Transverse colon (tissue), 4 donors: ENCODE results near the gene STK32B. TPM values are rescaled to one million over a fixed set of nuclear protein-coding genes. Genes with fewer than 3 reads are reported as not detected.

Experiments used
- DNase-seq: peaks from one replicate; pipeline ENCODE4 v3.0.0-alpha.2; 2019
- H3K27ac ChIP-seq, 4 donors: fragments of 200-600 bp; sonication (generic); 2 replicates each; pipeline ENCODE4 v1.5.1; 2016 to 2018; ENCODE audit warnings: inconsistent platforms in 4 of 4
- H3K27me3 ChIP-seq: fragments of 200-600 bp; sonication (generic); 2 replicates; pipeline ENCODE4 v1.5.1; 2017; ENCODE audit warnings: inconsistent platforms
- H3K36me3 ChIP-seq, 4 donors: fragments of 200-600 bp; sonication (generic); 2 replicates each; pipeline ENCODE4 v1.5.1; 2017 to 2019; ENCODE audit warnings: inconsistent platforms in 4 of 4
- H3K4me1 ChIP-seq, 4 donors: fragments of 200-600 bp; sonication (generic); 2 replicates each; pipeline ENCODE4 v1.5.1; 2017 to 2020; ENCODE audit warnings: inconsistent platforms in 4 of 4
- H3K4me3 ChIP-seq, 4 donors: fragments of 200-600 bp; sonication (generic); 1 replicate in 1 of 4; 2 replicates in 3 of 4; pipeline versions ENCODE4 v1.5.1 to v1.6.1; 2017 to 2019; ENCODE audit warnings: inconsistent platforms in 4 of 4
- H3K9me3 ChIP-seq, 2 donors: fragments of 200-600 bp; sonication (generic); 2 replicates each; pipeline ENCODE4 v1.5.1; 2017 to 2019; ENCODE audit warnings: inconsistent platforms in 2 of 2
- EP300 ChIP-seq: sonication (generic); formaldehyde crosslinking; IDR thresholded peaks from one replicate; pipeline ENCODE4 v1.6.1; 2017; ENCODE audit warnings: antibody characterized with exemption, low read depth
- POLR2A ChIP-seq: fragments of 450-650 bp; IDR thresholded peaks from one replicate; pipeline ENCODE4 v1.6.1; 2016; ENCODE audit warnings: antibody characterized with exemption, mild to moderate bottlenecking, moderate library complexity
- POLR2AphosphoS5 ChIP-seq, 3 donors: sonication (generic); formaldehyde crosslinking; IDR thresholded peaks; one replicate each; pipeline ENCODE4 v1.6.1; 2016; ENCODE audit warnings: antibody characterized with exemption in 3 of 3
- WGBS, 2 donors: methylation state at CpG; one replicate each; pipeline ENCODE4 v1.1.5; 2018; ENCODE audit warnings: low coverage in 1 of 2; 5-methylcytosine and 5-hydroxymethylcytosine counted together
- in situ Hi-C, 4 donors: fragments of 200-750 bp; cut with MboI; loops; one replicate each; pipeline versions ENCODE4 v1.15.0 to v1.15.1; 2017; ENCODE audit warnings: low sequenced_read_pairs in 3 of 4, low pct_ligation_motif_present in 1 of 4, low pct_unique_long_range_greater_than_20kb in 1 of 4
- intact Hi-C: fragments of 100-400 bp; cut with DNase I; formaldehyde crosslinking; loops from one replicate; pipeline ENCODE4 v1.15.1; 2023; ENCODE audit warnings: low total_unique reads
- total RNA-seq, 4 donors: library from RNA; depleted of rRNA; stranded (reverse); fragments of >200 nt; gene quantifications; one replicate each; pipeline ENCODE4 v1.1.0, GENCODE V29; 2016
- TF ChIP-seq, protein P1 (sequence below), 5 experiments: fragments of 200-600 bp in 3 of 5; fragments of 450-650 bp in 2 of 5; sonication (generic) in 3 of 5; IDR thresholded peaks; 1 replicate in 2 of 5; 2 replicates in 3 of 5; pipeline ENCODE4 v1.5.1; 2016 to 2017; ENCODE audit warnings: antibody characterized with exemption in 5 of 5, inconsistent platforms in 3 of 5, mild to moderate bottlenecking in 2 of 5, moderate library complexity in 1 of 5

STK32B gene
- total RNA-seq, 4 donors from 2014 or later = 0.37 to 1.1 (median 0.64) TPM

DNA sequence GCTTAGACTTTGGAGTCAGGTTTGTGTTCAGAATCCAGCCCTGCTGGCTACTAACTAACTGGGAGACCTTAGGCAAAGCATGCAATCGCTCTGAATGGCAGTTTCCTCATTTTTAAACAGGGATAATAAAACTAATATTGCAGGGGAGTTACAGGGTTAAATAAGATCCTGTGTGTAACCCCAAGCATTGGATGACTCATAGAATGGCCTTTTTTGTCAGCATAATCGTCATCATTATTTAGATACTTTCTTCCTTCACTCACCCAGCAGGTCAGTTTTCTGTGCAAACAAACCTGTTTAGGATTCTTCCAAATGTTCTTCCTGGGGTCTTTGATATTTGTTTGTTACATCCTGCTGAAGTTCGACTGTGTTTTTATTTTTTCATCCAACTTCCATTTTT, 448.9 kb downstream of the STK32B start:
- intact Hi-C loops (no loop called here), in situ Hi-C loops (no loop called here)
- TF ChIP-seq EP300 (no peak), POLR2AphosphoS5 (IDR thresholded peaks at IDR 0.05) (no peak), POLR2A (no peak)
- TF ChIP-seq, protein P1, sequence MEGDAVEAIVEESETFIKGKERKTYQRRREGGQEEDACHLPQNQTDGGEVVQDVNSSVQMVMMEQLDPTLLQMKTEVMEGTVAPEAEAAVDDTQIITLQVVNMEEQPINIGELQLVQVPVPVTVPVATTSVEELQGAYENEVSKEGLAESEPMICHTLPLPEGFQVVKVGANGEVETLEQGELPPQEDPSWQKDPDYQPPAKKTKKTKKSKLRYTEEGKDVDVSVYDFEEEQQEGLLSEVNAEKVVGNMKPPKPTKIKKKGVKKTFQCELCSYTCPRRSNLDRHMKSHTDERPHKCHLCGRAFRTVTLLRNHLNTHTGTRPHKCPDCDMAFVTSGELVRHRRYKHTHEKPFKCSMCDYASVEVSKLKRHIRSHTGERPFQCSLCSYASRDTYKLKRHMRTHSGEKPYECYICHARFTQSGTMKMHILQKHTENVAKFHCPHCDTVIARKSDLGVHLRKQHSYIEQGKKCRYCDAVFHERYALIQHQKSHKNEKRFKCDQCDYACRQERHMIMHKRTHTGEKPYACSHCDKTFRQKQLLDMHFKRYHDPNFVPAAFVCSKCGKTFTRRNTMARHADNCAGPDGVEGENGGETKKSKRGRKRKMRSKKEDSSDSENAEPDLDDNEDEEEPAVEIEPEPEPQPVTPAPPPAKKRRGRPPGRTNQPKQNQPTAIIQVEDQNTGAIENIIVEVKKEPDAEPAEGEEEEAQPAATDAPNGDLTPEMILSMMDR (IDR thresholded peaks at IDR 0.05) = no peak
- Histone ChIP-seq H3K27ac (no peak overlapping the region), H3K36me3 (no peaks in the 10 kb centered on the region), H3K27me3 (no peaks in the 10 kb centered on the region), H3K4me3 (no peak overlapping the region), H3K4me1 (no peaks in the 10 kb centered on the region), H3K9me3 (no peaks in the 10 kb centered on the region)
- 37 to 55% methylated on average over 2 to 3 of the region's 3 CpGs for WGBS, 2 donors
- DNase-seq = no peak

- Histone ChIP-seq H3K27me3 (no peaks in the 10 kb centered on the region), H3K27ac (no peak overlapping the region), H3K9me3 (no peaks in the 10 kb centered on the region), H3K4me1 (no peaks in the 10 kb centered on the region), H3K36me3 (no peaks in the 10 kb centered on the region), H3K4me3 (no peak overlapping the region)
- 60 to 71% methylated on average over 3 to 7 of the region's 7 CpGs for WGBS, 2 donors
- TF ChIP-seq POLR2A (no peak), EP300 (no peak), POLR2AphosphoS5 (IDR thresholded peaks at IDR 0.05) (no peak)
- TF ChIP-seq, protein P1 (IDR thresholded peaks at IDR 0.05) = no peak
- intact Hi-C loops = no loop called here
- DNase-seq = no peak
- in situ Hi-C loops = no loop called here
Observed at GRCh38 chr4:5503336-5503936, 452.2 kb downstream of the STK32B start.

GRCh38 chr4:5504486-5504885, 453.2 kb downstream of the STK32B start:
- no peaks in the 10 kb centered on the region for H3K27me3 ChIP-seq
- no peak overlapping the region for H3K27ac ChIP-seq
- H3K9me3 ChIP-seq = no peaks in the 10 kb centered on the region
- H3K36me3 ChIP-seq = no peaks in the 10 kb centered on the region
- H3K4me1 ChIP-seq = no peaks in the 10 kb centered on the region
- intact Hi-C loops = no loop called here
- DNase-seq = no peak
- TF ChIP-seq POLR2AphosphoS5 (IDR thresholded peaks at IDR 0.05) = no peak
- TF ChIP-seq EP300 = no peak
- TF ChIP-seq, protein P1 (IDR thresholded peaks at IDR 0.05) = no peak
- TF ChIP-seq POLR2A = no peak
- H3K4me3 ChIP-seq = no peak overlapping the region
- in situ Hi-C loops = no loop called here

DNA sequence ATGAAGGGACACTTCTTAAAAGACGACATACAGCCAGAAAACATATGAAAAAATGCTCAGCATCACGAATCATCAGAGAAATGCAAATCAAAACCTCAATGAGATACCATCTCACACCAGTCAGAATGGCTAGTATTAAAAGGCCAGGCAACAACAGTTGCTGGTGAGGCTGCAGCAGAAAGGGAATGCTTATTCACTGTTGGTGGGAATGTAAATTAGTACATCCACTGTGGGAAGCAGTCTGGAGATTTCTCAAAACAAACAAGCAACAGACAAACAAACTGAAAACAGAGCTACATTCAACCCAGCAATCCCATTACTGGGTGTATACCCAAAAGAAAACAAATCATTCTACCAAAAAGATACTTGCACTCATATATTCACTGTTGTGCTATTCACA, 459.2 kb downstream of the STK32B start:
- Histone ChIP-seq H3K4me1 (no peaks in the 10 kb centered on the region), H3K27me3 (no peaks in the 10 kb centered on the region), H3K36me3 (no peaks in the 10 kb centered on the region), H3K4me3 (no peak overlapping the region), H3K27ac (no peak overlapping the region), H3K9me3 (no peaks in the 10 kb centered on the region)
- DNase-seq = no peak
- in situ Hi-C loops (no loop called here), intact Hi-C loops (no loop called here)
- 21 to 42% methylated on average over 2 of the region's 2 CpGs for WGBS, 2 donors
- TF ChIP-seq POLR2AphosphoS5 (IDR thresholded peaks at IDR 0.05) (no peak), POLR2A (no peak), EP300 (no peak)
- TF ChIP-seq, protein P1 (IDR thresholded peaks at IDR 0.05) = no peak
